HG02885 (cell line): Measurements from ENCODE around the gene BANP.
"Not testable (repeated sequence)": the region's sequence is repeated elsewhere in the genome, so short reads cannot be mapped to it uniquely, and the experiment has no call there.

ENCODE experiments used
- ATAC-seq: cut with Tn5 transposase; IDR thresholded peaks from one replicate; pipeline ENCODE4 v1.9.1; 2021; ENCODE audit warnings: mild to moderate bottlenecking; ENCODE audit not compliant: unreplicated experiment, poor library complexity

Gene BANP

DNA sequence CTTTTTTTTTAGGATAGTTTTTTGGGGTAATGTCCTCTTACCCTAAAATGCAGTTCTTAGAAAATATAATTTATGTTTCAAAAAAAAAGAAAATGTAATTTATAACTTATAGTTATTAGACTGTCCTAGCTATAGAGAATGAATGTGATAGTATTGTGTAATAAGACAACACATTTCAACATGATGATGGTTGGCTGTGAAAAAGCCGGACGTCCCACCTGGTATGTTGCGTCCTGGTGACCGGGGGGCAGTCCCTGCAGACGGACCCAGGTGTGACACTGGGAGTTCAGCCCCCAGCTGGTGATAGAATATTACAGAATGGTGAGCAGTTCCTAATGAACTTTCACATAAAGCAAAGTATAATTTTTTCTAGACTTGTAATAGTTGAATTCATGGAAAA, 34.3 kb downstream of the BANP start:
- ATAC-seq = not testable (repeated sequence)

- not testable (repeated sequence) for ATAC-seq
Measured at GRCh38 chr16:87986361-87986849, 35.2 kb downstream of the BANP start.

- ATAC-seq = not testable (repeated sequence)
Measured at GRCh38 chr16:87988596-87988995, 37.4 kb downstream of the BANP start.

- not testable (repeated sequence) for ATAC-seq
Measured at GRCh38 chr16:87990254-87990653, 39.0 kb downstream of the BANP start.

- ATAC-seq = not testable (repeated sequence)
Measured at GRCh38 chr16:87992142-87992541, 40.9 kb downstream of the BANP start.

GRCh38 chr16:87993901-87994300, 42.7 kb downstream of the BANP start:
- ATAC-seq = no peak

DNA sequence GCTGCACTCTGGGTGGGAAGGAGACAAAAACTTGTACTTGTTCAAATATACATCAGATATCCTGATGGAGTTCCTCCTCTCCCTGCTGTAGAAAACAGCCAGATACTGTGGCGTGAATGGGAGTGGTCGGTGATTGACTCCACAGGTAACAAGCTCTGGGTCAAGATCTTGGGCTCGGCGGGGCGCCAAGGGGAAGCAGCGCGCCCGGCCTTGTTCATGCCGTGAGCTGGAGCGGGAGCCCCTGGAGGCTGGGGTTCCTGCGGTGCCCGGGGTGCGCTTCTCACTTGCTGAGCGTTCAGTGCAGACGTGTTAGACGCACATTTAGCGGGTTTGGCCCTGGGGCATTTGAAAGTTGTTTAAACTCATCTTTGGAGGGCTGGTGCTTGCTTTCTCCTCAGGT, 44.4 kb downstream of the BANP start:
- ATAC-seq = no peak

GRCh38 chr16:87996962-87997880, 46.0 kb downstream of the BANP start:
- no peak for ATAC-seq

DNA sequence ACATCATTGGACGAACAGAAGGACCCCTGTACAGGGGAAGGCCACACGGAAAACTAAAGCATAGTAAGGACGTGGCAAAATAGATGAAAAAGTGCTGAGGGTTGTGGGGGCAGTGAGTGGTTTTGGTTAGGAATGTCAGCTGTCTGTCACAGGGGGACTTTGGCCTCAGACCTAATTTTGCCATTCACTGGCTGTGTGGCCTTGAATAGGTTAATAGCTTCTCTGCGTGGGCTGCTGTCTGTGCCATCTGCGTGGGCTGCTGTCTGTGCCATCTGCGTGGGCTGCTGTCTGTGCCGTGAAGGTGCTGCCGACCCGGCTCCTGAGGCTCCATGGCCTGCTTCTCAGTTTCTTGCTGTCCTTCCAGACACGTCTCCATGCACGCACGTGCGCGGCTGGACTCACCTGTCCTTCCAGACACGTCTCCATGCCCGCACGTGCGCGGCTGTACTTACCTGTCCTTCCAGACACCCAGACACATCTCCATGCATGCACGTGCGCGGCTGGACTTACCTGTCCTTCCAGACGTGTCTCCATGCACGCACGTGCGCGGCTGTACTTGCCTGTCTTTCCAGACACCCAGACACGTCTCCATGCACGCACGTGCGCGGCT, 47.1 kb downstream of the BANP start:
- not testable (repeated sequence) for ATAC-seq

DNA sequence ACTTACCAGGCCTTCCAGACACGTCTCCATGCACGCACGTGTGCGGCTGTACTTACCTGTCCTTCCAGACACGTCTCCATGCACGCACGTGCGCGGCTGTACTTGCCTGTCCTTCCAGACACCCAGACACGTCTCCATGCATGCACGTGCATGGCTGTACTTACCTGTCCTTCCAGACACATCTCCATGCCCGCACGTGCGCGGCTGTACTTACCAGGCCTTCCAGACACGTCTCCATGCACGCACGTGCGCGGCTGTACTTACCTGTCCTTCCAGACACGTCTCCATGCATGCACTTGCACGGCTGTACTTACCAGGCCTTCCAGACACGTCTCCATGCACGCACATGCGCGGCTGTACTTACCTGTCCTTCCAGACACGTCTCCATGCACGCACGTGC, 47.8 kb downstream of the BANP start:
- ATAC-seq = not testable (repeated sequence)

GRCh38 chr16:88002211-88002610, 51.0 kb downstream of the BANP start:
- ATAC-seq = no peak

GRCh38 chr16:88002749-88003148, 51.5 kb downstream of the BANP start:
- ATAC-seq = no peak

DNA sequence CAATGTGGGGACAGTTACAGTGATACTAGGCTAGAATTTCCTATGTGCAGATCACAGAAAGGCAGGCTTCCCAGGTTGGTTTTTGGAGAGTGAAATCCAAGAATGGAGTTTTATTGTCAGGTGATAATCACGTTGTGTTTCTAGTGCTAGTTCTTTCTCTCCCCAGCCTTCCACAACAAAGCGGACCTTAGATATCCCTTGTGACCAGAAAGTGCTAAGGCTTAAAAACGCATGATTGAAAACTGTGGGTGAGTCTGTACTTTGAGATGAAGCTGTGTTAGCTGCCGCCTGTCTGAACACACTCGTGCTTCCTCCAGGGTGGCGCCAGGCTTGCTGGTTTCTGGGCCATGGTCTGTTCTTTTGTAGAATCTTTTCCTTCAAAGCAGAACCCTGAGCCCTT, 52.1 kb downstream of the BANP start:
- no peak for ATAC-seq

- ATAC-seq = no peak
Measured at GRCh38 chr16:88003736-88004135, 52.5 kb downstream of the BANP start.

- ATAC-seq = no peak
Measured at GRCh38 chr16:88004391-88004790, 53.2 kb downstream of the BANP start.

GRCh38 chr16:88005181-88005581, 53.9 kb downstream of the BANP start:
- no peak for ATAC-seq

- ATAC-seq = no peak
Measured at GRCh38 chr16:88005968-88006367, 54.7 kb downstream of the BANP start.

DNA sequence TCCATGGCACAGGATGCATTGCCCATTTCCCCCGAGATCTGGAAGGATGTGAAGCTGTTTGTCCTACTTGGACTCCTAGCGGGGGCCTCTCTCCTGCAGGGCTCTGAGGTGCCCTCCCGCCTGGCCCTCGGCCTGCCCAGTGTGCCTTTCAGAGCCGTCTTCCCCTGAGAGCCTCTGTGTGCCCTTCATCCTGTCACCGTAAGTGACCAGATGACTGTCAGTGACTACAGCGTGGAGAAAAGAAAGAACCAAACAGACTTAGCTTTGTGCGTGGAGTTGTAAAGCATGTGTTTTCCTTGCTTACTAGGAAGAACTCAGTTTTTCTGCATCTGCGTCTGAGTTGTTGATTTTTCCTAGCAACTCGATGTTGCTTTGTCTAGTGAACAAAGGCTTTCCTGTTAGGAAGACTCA, 56.1 kb downstream of the BANP start:
- no peak for ATAC-seq

GRCh38 chr16:88008840-88009239, 57.6 kb downstream of the BANP start:
- no peak for ATAC-seq

DNA sequence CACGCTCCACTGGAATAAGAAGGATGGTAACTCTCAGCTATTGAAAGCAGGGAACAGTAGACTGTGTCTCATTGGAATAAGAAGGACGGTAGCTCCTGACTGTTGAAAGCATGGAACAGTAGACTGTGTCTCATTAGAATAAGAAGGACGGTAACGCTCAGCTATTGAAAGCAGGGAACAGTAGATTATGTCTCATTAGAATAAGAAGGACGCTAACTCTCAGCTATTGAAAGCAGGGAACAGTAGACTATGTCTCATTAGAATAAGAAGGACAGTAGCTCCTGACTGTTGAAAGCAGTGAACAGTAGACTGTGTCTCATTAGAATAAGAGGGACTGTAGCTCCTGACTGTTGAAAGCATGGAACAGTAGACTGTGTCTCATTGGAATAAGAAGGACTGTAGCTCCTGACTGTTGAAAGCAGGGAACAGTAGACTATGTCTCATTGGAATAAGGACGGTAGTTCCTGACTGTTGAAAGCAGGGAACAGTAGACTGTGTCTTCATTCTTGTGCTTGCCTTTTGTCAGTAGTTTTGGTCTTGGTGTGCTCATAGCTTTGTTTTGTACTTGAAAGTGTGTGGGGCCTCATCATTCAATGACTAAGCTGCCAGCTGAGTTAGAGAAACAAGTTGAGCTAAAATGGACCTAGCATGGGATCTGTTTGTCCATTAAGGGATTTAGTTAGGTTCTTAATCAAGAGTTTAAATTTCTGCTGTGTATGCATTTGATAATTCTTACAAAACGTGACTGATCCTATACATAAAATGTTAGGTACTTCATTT, 58.5 kb downstream of the BANP start:
- ATAC-seq = no peak
